Fibroblast of mammary gland (primary cell): ENCODE data around the gene ATP5MC3.

Source experiments
- DNase-seq: peaks from one replicate; pipeline ENCODE4 v3.0.0-alpha.2; 2010; ENCODE audit warnings: low read depth
- H3K4me3 ChIP-seq: 2 replicates; pipeline ENCODE4 v1.5.1; 2011; ENCODE audit warnings: low read depth, mild to moderate bottlenecking, low read length, moderate library complexity; ENCODE audit not compliant: control insufficient read depth
- CTCF ChIP-seq: conservative IDR thresholded peaks from 2 replicates; pipeline ENCODE4 v1.5.1; 2011; ENCODE audit warnings: low read depth, low read length, inconsistent platforms; ENCODE audit not compliant: control insufficient read depth, insufficient read depth

ATP5MC3 gene

GRCh38 chr2:175131252-175131651 is 50.3 kb downstream of the ATP5MC3 start:
- TF ChIP-seq CTCF, result no peak
- DNase-seq, result no peak
- H3K4me3 ChIP-seq, result no peak overlapping the region

GRCh38 chr2:175126661-175127060 is 54.8 kb downstream of the ATP5MC3 start:
- peak; percentile 8 for DNase-seq
- H3K4me3 ChIP-seq, result no peak overlapping the region
- TF ChIP-seq CTCF, result no peak
